Stimulated activated memory B cell treated with anti-CD40 and anti-IgM and Interleukin-4, amounts not matched to agents 10 μg/mL and 1 μg/mL and 100 μg/mL, for 72 hours (primary cell): Measurements from ENCODE around the gene RHOC.
A peak's percentile ranks its signal among the peaks of the same experiment; 100 is the strongest.

ENCODE experiments used
- ATAC-seq: fragments of 150-1000 bp; cut with Tn5 transposase; 2 replicates; pipeline ENCODE4 v1.10.0; 2021
- H3K27ac Mint-ChIP-seq: one replicate; pipeline ENCODE4 v1.8.0; 2022; ENCODE audit warnings: mild to moderate bottlenecking, mixed read lengths
- H3K27me3 Mint-ChIP-seq: one replicate; pipeline ENCODE4 v1.8.0; 2022; ENCODE audit warnings: mixed read lengths
- H3K36me3 Mint-ChIP-seq: one replicate; pipeline ENCODE4 v1.8.0; 2022; ENCODE audit warnings: mixed read lengths
- H3K4me1 Mint-ChIP-seq: one replicate; pipeline ENCODE4 v1.8.0; 2022; ENCODE audit warnings: mixed read lengths
- H3K4me3 Mint-ChIP-seq: one replicate; pipeline ENCODE4 v1.8.0; 2022; ENCODE audit warnings: mild to moderate bottlenecking, moderate library complexity, mixed read lengths
- H3K9me3 Mint-ChIP-seq: one replicate; pipeline ENCODE4 v1.8.0; 2022; ENCODE audit warnings: mixed read lengths

RHOC gene

GRCh38 chr1:112700290-112701226 is 6.4 kb downstream of the RHOC start:
- Mint-ChIP-seq H3K27me3 (no peaks in the 10 kb centered on the region), H3K36me3 (peaks cover 7% of the 10 kb centered on the region), H3K4me3 (no peak overlapping the region), H3K9me3 (no peaks in the 10 kb centered on the region), H3K27ac (peak overlapping the region; percentile 52), H3K4me1 (peaks cover 74% of the 10 kb centered on the region)
- peak; percentile 66 for ATAC-seq

GRCh38 chr1:112699425-112700144 is 7.3 kb downstream of the RHOC start:
- no peak for ATAC-seq
- peaks cover 64% of the 10 kb centered on the region for H3K4me1 Mint-ChIP-seq
- no peaks in the 10 kb centered on the region for H3K9me3 Mint-ChIP-seq
- peak overlapping the region; percentile 52 for H3K27ac Mint-ChIP-seq
- peaks cover 7% of the 10 kb centered on the region for H3K36me3 Mint-ChIP-seq
- no peaks in the 10 kb centered on the region for H3K27me3 Mint-ChIP-seq
- no peak overlapping the region for H3K4me3 Mint-ChIP-seq

- Mint-ChIP-seq H3K27me3 (no peaks in the 10 kb centered on the region), H3K27ac (peak overlapping the region; percentile 52), H3K4me3 (no peak overlapping the region), H3K9me3 (no peaks in the 10 kb centered on the region), H3K36me3 (peaks cover 7% of the 10 kb centered on the region), H3K4me1 (peaks cover 56% of the 10 kb centered on the region)
- ATAC-seq, result no peak
Observed at GRCh38 chr1:112698366-112699310, 8.3 kb downstream of the RHOC start.

- Mint-ChIP-seq H3K36me3 (peaks cover 7% of the 10 kb centered on the region), H3K9me3 (no peaks in the 10 kb centered on the region), H3K27me3 (no peaks in the 10 kb centered on the region), H3K4me3 (no peak overlapping the region), H3K4me1 (peaks cover 51% of the 10 kb centered on the region), H3K27ac (no peak overlapping the region)
- no peak for ATAC-seq
Observed at GRCh38 chr1:112697781-112698201, 9.1 kb downstream of the RHOC start.

GRCh38 chr1:112696578-112697314 is 10.2 kb downstream of the RHOC start:
- H3K9me3 Mint-ChIP-seq, result no peaks in the 10 kb centered on the region
- H3K27me3 Mint-ChIP-seq, result no peaks in the 10 kb centered on the region
- peaks cover 40% of the 10 kb centered on the region for H3K4me1 Mint-ChIP-seq
- no peak overlapping the region for H3K27ac Mint-ChIP-seq
- peaks cover 7% of the 10 kb centered on the region for H3K36me3 Mint-ChIP-seq
- no peak for ATAC-seq
- no peak overlapping the region for H3K4me3 Mint-ChIP-seq

- ATAC-seq, result no peak
- H3K4me3 Mint-ChIP-seq, result no peak overlapping the region
- H3K9me3 Mint-ChIP-seq, result no peaks in the 10 kb centered on the region
- peaks cover 9% of the 10 kb centered on the region for H3K36me3 Mint-ChIP-seq
- H3K27me3 Mint-ChIP-seq, result no peaks in the 10 kb centered on the region
- H3K4me1 Mint-ChIP-seq, result peaks cover 25% of the 10 kb centered on the region
- H3K27ac Mint-ChIP-seq, result no peak overlapping the region
Observed at GRCh38 chr1:112695276-112695675, 11.7 kb downstream of the RHOC start.

- no peaks in the 10 kb centered on the region for H3K27me3 Mint-ChIP-seq
- peaks cover 17% of the 10 kb centered on the region for H3K4me1 Mint-ChIP-seq
- ATAC-seq, result no peak
- H3K4me3 Mint-ChIP-seq, result no peak overlapping the region
- H3K36me3 Mint-ChIP-seq, result peaks cover 9% of the 10 kb centered on the region
- no peak overlapping the region for H3K27ac Mint-ChIP-seq
- H3K9me3 Mint-ChIP-seq, result no peaks in the 10 kb centered on the region
Observed at GRCh38 chr1:112694363-112694929, 12.5 kb downstream of the RHOC start.

- peaks cover 9% of the 10 kb centered on the region for H3K36me3 Mint-ChIP-seq
- H3K4me3 Mint-ChIP-seq, result no peak overlapping the region
Observed at GRCh38 chr1:112693821-112694220, 13.1 kb downstream of the RHOC start.

GRCh38 chr1:112692681-112693080 is 14.2 kb downstream of the RHOC start:
- peaks cover 9% of the 10 kb centered on the region for H3K36me3 Mint-ChIP-seq
- H3K4me1 Mint-ChIP-seq, result peaks cover 3% of the 10 kb centered on the region
- no peaks in the 10 kb centered on the region for H3K9me3 Mint-ChIP-seq
- H3K27ac Mint-ChIP-seq, result no peak overlapping the region
- no peaks in the 10 kb centered on the region for H3K27me3 Mint-ChIP-seq
- ATAC-seq, result no peak
- H3K4me3 Mint-ChIP-seq, result no peak overlapping the region

More at GRCh38 chr1:112693821-112694220, 13.1 kb downstream of the RHOC start:
- Mint-ChIP-seq H3K4me1 (peaks cover 11% of the 10 kb centered on the region), H3K9me3 (no peaks in the 10 kb centered on the region), H3K27ac (no peak overlapping the region), H3K27me3 (no peaks in the 10 kb centered on the region)
- no peak for ATAC-seq

GRCh38 chr1:112689842-112690237 is 17.1 kb downstream of the RHOC start:
- no peaks in the 10 kb centered on the region for H3K27me3 Mint-ChIP-seq
- no peak for ATAC-seq
- H3K4me1 Mint-ChIP-seq, result peaks cover 9% of the 10 kb centered on the region
- no peaks in the 10 kb centered on the region for H3K9me3 Mint-ChIP-seq
- H3K36me3 Mint-ChIP-seq, result peaks cover 9% of the 10 kb centered on the region
- no peak overlapping the region for H3K27ac Mint-ChIP-seq
- no peak overlapping the region for H3K4me3 Mint-ChIP-seq

GRCh38 chr1:112689196-112689841 is 17.6 kb downstream of the RHOC start:
- H3K27ac Mint-ChIP-seq, result no peak overlapping the region
- H3K9me3 Mint-ChIP-seq, result no peaks in the 10 kb centered on the region
- no peaks in the 10 kb centered on the region for H3K27me3 Mint-ChIP-seq
- no peak for ATAC-seq
- peaks cover 9% of the 10 kb centered on the region for H3K4me1 Mint-ChIP-seq
- H3K36me3 Mint-ChIP-seq, result peaks cover 9% of the 10 kb centered on the region
- no peak overlapping the region for H3K4me3 Mint-ChIP-seq

- Mint-ChIP-seq H3K36me3 (peaks cover 9% of the 10 kb centered on the region), H3K27ac (no peak overlapping the region)
- no peak for ATAC-seq
Observed at GRCh38 chr1:112688781-112689193, 18.1 kb downstream of the RHOC start.

GRCh38 chr1:112687785-112688496 is 19.0 kb downstream of the RHOC start:
- ATAC-seq, result no peak
- peaks cover 9% of the 10 kb centered on the region for H3K36me3 Mint-ChIP-seq
- H3K9me3 Mint-ChIP-seq, result no peaks in the 10 kb centered on the region
- H3K27me3 Mint-ChIP-seq, result no peaks in the 10 kb centered on the region
- H3K4me3 Mint-ChIP-seq, result no peak overlapping the region
- H3K27ac Mint-ChIP-seq, result no peak overlapping the region
- H3K4me1 Mint-ChIP-seq, result peaks cover 9% of the 10 kb centered on the region

More at GRCh38 chr1:112688781-112689193, 18.1 kb downstream of the RHOC start:
- no peaks in the 10 kb centered on the region for H3K27me3 Mint-ChIP-seq
- H3K4me1 Mint-ChIP-seq, result peaks cover 9% of the 10 kb centered on the region
- no peaks in the 10 kb centered on the region for H3K9me3 Mint-ChIP-seq
- no peak overlapping the region for H3K4me3 Mint-ChIP-seq
